Measurements from ENCODE around the gene PIP4K2A.
A peak's percentile ranks its signal among the peaks of the same experiment; 100 is the strongest.

Gene PIP4K2A

DNA sequence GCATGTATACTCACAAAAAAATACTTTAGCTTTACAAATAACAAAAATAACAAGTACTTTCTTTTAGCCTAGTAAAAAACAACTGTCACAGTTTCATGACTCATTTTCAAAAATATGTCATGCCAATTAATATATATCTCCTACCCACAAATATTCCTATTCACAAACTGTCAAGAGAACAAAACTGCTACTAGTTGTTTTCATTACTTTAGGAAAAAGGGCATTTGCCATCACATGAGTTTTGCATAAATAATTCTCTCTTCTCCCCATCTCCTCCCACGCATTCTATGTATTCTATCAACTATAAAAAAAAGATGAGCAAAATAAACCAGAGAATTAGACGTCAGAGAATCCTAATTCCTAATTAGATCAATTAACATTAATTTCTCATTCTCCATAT is 87.6 kb downstream of the PIP4K2A start:
- TF ChIP-seq, protein P1, sequence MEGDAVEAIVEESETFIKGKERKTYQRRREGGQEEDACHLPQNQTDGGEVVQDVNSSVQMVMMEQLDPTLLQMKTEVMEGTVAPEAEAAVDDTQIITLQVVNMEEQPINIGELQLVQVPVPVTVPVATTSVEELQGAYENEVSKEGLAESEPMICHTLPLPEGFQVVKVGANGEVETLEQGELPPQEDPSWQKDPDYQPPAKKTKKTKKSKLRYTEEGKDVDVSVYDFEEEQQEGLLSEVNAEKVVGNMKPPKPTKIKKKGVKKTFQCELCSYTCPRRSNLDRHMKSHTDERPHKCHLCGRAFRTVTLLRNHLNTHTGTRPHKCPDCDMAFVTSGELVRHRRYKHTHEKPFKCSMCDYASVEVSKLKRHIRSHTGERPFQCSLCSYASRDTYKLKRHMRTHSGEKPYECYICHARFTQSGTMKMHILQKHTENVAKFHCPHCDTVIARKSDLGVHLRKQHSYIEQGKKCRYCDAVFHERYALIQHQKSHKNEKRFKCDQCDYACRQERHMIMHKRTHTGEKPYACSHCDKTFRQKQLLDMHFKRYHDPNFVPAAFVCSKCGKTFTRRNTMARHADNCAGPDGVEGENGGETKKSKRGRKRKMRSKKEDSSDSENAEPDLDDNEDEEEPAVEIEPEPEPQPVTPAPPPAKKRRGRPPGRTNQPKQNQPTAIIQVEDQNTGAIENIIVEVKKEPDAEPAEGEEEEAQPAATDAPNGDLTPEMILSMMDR (IDR thresholded peaks at IDR 0.05; ENCODE audit: insufficient read depth, low read length, poor library complexity, severe bottlenecking): no peak
- Histone ChIP-seq H3K36me3 (ENCODE audit: control insufficient read depth, insufficient read depth, low read length) (no peaks in the 10 kb centered on the region), H3K4me3 (replicated peaks; ENCODE audit: low read depth, low read length) (no peak overlapping the region), H3K27me3 (replicated peaks; ENCODE audit: control insufficient read depth, insufficient read depth, low read length) (no peaks in the 10 kb centered on the region)
- DNase-seq (ENCODE audit: extremely low read depth, insufficient read length): no peak

DNA sequence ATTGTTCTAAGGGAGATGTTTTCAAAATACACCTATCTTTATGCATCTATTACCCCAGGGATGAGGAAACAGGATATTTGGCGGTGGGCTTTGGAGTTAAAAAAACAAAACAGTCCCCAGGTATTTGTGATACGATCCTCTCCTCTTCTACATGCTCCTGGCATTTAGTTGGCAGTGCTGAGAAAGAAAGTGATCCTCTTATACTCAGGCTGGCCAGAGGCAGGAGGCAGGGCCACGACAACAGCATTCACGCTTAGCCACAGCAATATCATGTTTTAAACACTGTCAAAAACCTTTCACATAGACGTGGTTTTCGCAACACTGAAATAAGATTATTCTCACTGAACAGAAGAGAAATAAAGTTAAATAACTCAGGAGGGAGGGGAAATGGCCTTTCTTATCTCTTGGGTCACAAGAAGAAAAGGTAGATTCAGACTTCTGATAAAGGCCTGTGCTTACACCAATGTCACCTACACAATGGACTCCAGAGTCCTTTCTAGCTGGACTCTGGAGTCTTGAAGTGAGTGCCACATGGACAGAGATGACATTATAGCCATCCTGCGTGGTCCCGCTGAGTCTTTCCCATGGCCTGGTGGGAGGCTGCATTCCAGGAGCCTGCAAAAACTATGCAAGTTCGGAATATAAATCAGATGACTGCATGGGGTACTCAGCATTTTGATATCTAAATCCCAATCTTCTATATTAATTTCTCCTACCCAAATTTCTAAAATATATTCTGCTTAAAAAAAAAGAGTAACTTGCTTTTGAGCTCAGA is 88.7 kb downstream of the PIP4K2A start:
- TF ChIP-seq, protein P1 (IDR thresholded peaks at IDR 0.05; ENCODE audit: insufficient read depth, low read length, poor library complexity, severe bottlenecking): no peak
- Histone ChIP-seq H3K4me3 (replicated peaks; ENCODE audit: low read depth, low read length) (no peak overlapping the region; the same call in 1 of the 2 replicates), H3K36me3 (ENCODE audit: control insufficient read depth, insufficient read depth, low read length) (no peaks in the 10 kb centered on the region), H3K27me3 (replicated peaks; ENCODE audit: control insufficient read depth, insufficient read depth, low read length) (no peaks in the 10 kb centered on the region)
- no peak for DNase-seq (ENCODE audit: extremely low read depth, insufficient read length)

DNA sequence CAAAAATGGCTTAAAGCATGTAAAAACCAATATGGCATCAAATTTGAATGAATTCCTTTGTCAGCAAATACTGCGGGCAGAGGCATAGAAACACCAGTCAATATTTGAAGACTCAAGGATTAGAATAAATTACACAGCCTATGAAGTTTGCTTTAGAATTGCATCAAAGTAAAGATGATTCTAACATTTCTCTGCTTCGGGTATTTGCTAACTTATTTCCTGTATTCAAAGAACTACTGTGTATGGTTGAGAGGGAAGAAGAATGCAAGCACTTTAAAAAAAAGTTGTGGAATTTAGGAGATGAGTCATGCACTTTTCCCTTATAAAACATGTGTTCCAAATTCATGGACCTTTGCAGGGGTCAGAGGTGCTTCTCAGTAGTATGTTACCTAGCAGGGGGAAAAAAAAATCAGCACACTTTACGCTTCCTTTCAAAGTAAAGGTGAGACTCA is 90.1 kb downstream of the PIP4K2A start:
- no peak overlapping the region for H3K4me3 ChIP-seq (replicated peaks; ENCODE audit: low read depth, low read length)
- TF ChIP-seq, protein P1 (IDR thresholded peaks at IDR 0.05; ENCODE audit: insufficient read depth, low read length, poor library complexity, severe bottlenecking): no peak
- DNase-seq (ENCODE audit: extremely low read depth, insufficient read length): no peak

DNA sequence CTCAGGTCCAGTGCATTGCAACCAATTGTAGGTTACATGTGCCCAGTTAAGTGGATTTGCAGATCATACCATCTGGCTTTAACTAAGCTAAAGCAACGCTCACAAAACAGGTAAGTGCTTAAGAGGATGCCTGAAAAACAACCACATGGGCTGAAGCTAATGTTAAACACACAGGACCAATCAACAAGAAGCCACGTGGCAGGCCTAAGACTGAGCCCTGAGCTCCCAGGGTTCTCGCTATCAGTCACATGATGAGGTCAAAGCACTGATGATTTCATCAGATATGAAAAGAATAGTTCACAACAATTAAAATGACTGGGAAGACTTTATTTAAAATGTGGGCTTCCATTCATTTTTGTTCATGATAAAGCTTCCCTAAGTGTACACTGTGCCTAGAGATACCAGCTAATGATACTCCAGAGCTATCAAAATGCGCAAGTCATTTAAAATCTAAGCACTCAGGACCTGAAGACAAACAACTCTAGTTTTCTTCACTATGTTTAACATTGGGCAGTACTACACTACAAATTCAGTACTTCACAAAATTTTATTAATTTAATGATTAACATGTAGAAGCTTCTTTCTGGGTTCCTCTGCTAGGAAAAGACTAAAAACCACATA is 90.6 kb downstream of the PIP4K2A start:
- no peak for DNase-seq (ENCODE audit: extremely low read depth, insufficient read length)
- no peak overlapping the region for H3K4me3 ChIP-seq (replicated peaks; ENCODE audit: low read depth, low read length)
- H3K36me3 ChIP-seq (ENCODE audit: control insufficient read depth, insufficient read depth, low read length): no peaks in the 10 kb centered on the region
- TF ChIP-seq, protein P1 (IDR thresholded peaks at IDR 0.05; ENCODE audit: insufficient read depth, low read length, poor library complexity, severe bottlenecking): no peak
- no peaks in the 10 kb centered on the region for H3K27me3 ChIP-seq (replicated peaks; ENCODE audit: control insufficient read depth, insufficient read depth, low read length)

More for the DNA sequence above, 90.1 kb downstream of the PIP4K2A start:
- Histone ChIP-seq H3K36me3 (ENCODE audit: control insufficient read depth, insufficient read depth, low read length) (no peaks in the 10 kb centered on the region), H3K27me3 (replicated peaks; ENCODE audit: control insufficient read depth, insufficient read depth, low read length) (no peaks in the 10 kb centered on the region)

DNA sequence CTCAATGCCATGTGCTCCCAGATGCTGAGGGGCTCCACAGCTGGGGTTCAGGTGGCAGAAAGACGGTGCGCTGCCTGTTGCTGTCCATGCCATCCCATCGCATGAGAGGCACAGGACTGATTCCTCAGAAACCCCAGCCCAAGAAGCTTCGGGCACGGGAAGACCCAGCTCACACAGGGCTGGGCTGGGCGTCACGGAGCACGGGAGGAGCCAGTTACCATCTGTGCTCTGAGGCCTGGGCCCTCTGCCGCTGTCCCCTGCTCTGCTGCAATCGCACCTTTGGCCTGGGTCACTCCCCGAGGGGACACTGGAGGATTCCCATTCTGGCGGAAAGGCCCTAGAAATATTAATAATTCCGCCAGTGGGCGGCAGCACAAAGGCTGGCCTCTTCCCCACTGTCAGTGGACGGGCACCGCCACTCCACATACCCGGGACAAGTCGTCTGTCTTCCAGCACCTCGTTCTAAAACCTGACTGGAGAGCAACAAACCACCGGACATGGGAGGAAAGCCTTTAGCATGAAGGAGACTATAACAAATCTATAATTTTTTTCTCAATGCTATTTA is 92.1 kb downstream of the PIP4K2A start:
- H3K4me3 ChIP-seq (replicated peaks; ENCODE audit: low read depth, low read length): peak overlapping the region; percentile 49
- TF ChIP-seq, protein P1 (IDR thresholded peaks at IDR 0.05; ENCODE audit: insufficient read depth, low read length, poor library complexity, severe bottlenecking): peak; percentile 51
- no peak for DNase-seq (ENCODE audit: extremely low read depth, insufficient read length)
- H3K27me3 ChIP-seq (replicated peaks; ENCODE audit: control insufficient read depth, insufficient read depth, low read length): no peaks in the 10 kb centered on the region
- H3K36me3 ChIP-seq (ENCODE audit: control insufficient read depth, insufficient read depth, low read length): no peaks in the 10 kb centered on the region
